ENCODE measurements around the gene MACROD2. TPM values are rescaled to one million over a fixed set of nuclear protein-coding genes. Genes with fewer than 3 reads are reported as not detected.

Gene MACROD2
- total RNA-seq, 2 donors from 2014 or later: 0.94 to 10.4 TPM

GRCh38 chr20:14495066-14495465 lies 499.8 kb downstream of the MACROD2 start:
- no peak for DNase-seq (ENCODE audit: low spot score)
- H3K27me3 ChIP-seq: no peaks in the 10 kb centered on the region
- H3K36me3 ChIP-seq: no peaks in the 10 kb centered on the region
- H3K4me1 ChIP-seq: no peaks in the 10 kb centered on the region
- H3K4me3 ChIP-seq: no peak overlapping the region
- no peak overlapping the region for H3K27ac ChIP-seq
- H3K9me3 ChIP-seq: peaks cover 0 to 5% of the 10 kb centered on the region in 2 donors
- TF ChIP-seq CTCF (IDR thresholded peaks at IDR 0.05): no peak

GRCh38 chr20:14497004-14497403 lies 501.7 kb downstream of the MACROD2 start:
- H3K9me3 ChIP-seq: peaks cover 0 to 5% of the 10 kb centered on the region in 2 donors
- no peaks in the 10 kb centered on the region for H3K27me3 ChIP-seq
- no peaks in the 10 kb centered on the region for H3K36me3 ChIP-seq
- no peaks in the 10 kb centered on the region for H3K4me1 ChIP-seq
- no peak for DNase-seq (ENCODE audit: low spot score)
- H3K4me3 ChIP-seq: no peak overlapping the region
- H3K27ac ChIP-seq: no peak overlapping the region
- no peak for TF ChIP-seq CTCF (IDR thresholded peaks at IDR 0.05)

GRCh38 chr20:14498772-14499171 lies 503.5 kb downstream of the MACROD2 start:
- Histone ChIP-seq H3K9me3 (peaks cover 0 to 5% of the 10 kb centered on the region in 2 donors), H3K36me3 (no peaks in the 10 kb centered on the region), H3K4me1 (no peaks in the 10 kb centered on the region), H3K4me3 (no peak overlapping the region), H3K27me3 (no peaks in the 10 kb centered on the region), H3K27ac (no peak overlapping the region)
- DNase-seq (ENCODE audit: low spot score): no peak
- no peak for TF ChIP-seq CTCF (IDR thresholded peaks at IDR 0.05)

- H3K4me1 ChIP-seq: no peaks in the 10 kb centered on the region
- no peak for TF ChIP-seq CTCF (IDR thresholded peaks at IDR 0.05)
- H3K27me3 ChIP-seq: no peaks in the 10 kb centered on the region
- no peak for DNase-seq (ENCODE audit: low spot score)
- H3K4me3 ChIP-seq: no peak overlapping the region
- no peaks in the 10 kb centered on the region for H3K9me3 ChIP-seq
- no peak overlapping the region for H3K27ac ChIP-seq
- no peaks in the 10 kb centered on the region for H3K36me3 ChIP-seq
Measured at GRCh38 chr20:14505476-14505875, 510.2 kb downstream of the MACROD2 start.

GRCh38 chr20:14507711-14508110 lies 512.4 kb downstream of the MACROD2 start:
- no peak for TF ChIP-seq CTCF (IDR thresholded peaks at IDR 0.05)
- no peaks in the 10 kb centered on the region for H3K36me3 ChIP-seq
- H3K27me3 ChIP-seq: no peaks in the 10 kb centered on the region
- no peak for DNase-seq (ENCODE audit: low spot score)
- no peaks in the 10 kb centered on the region for H3K4me1 ChIP-seq
- no peaks in the 10 kb centered on the region for H3K9me3 ChIP-seq
- no peak overlapping the region for H3K4me3 ChIP-seq
- H3K27ac ChIP-seq: no peak overlapping the region

- Histone ChIP-seq H3K4me1 (no peaks in the 10 kb centered on the region), H3K27ac (no peak overlapping the region), H3K27me3 (no peaks in the 10 kb centered on the region), H3K4me3 (no peak overlapping the region), H3K36me3 (no peaks in the 10 kb centered on the region), H3K9me3 (no peaks in the 10 kb centered on the region)
- no peak for DNase-seq (ENCODE audit: low spot score)
- TF ChIP-seq CTCF (IDR thresholded peaks at IDR 0.05): no peak
Measured at GRCh38 chr20:14510341-14510740, 515.0 kb downstream of the MACROD2 start.

Measured in right atrium auricular region (tissue), 2 donors.